Left lung (tissue), 10 donors: ENCODE results near the gene EXOC3. TPM values are rescaled to one million over a fixed set of nuclear protein-coding genes. Genes with fewer than 3 reads are reported as not detected.
A peak's percentile ranks its signal among the peaks of the same experiment; 100 is the strongest.

Experiments used
- ATAC-seq: fragments of 200-7000 bp; cut with Tn5 transposase; one replicate; pipeline ENCODE4 v1.9.1; 2020; ENCODE audit warnings: moderate library complexity
- DNase-seq, 4 donors: peaks; one replicate each; pipeline ENCODE4 v3.0.0-alpha.2; 2013 to 2020
- H3K27ac ChIP-seq, 2 donors: fragments of 200-600 bp; sonication (generic) in 1 of 2; one replicate each; pipeline versions ENCODE4 v1.5.0 to v1.8.0; 2020 to 2021
- H3K27me3 ChIP-seq, 2 donors: fragments of 200-600 bp; sonication (generic) in 1 of 2; one replicate each; pipeline versions ENCODE4 v1.5.0 to v1.8.0; 2020 to 2021
- H3K36me3 ChIP-seq, 2 donors: fragments of 200-600 bp; sonication (generic) in 1 of 2; one replicate each; pipeline versions ENCODE4 v1.5.0 to v1.8.0; 2020 to 2021
- H3K4me1 ChIP-seq, 2 donors: fragments of 200-600 bp; one replicate each; pipeline ENCODE4 v1.8.0; 2021
- H3K4me3 ChIP-seq, 2 donors: fragments of 200-600 bp; sonication (generic) in 1 of 2; one replicate each; pipeline versions ENCODE4 v1.5.0 to v1.8.0; 2020 to 2021; ENCODE audit warnings: mild to moderate bottlenecking in 1 of 2
- H3K9me3 ChIP-seq, 2 donors: fragments of 200-600 bp; sonication (generic) in 1 of 2; one replicate each; pipeline versions ENCODE4 v1.5.0 to v1.8.0; 2020 to 2021
- intact Hi-C, 2 donors: fragments of 100-400 bp; cut with DNase I; formaldehyde crosslinking; loops; one replicate each; pipeline versions ENCODE4 v1.11.2 to v1.14.2; 2022
- polyA plus RNA-seq, 6 donors: library from polyadenylated mRNA; unstranded; fragments of 120-200 nt; gene quantifications; one replicate each; pipeline ENCODE4 v1.2.1, GENCODE V29; 2013; ENCODE audit not compliant: insufficient read length in 6 of 6
- total RNA-seq, 2 donors: library from RNA; stranded (reverse); fragmentation: NEBNext Ultra II Directional; extraction: Animal tissue kit (Norgen Biotek cat#: 25700); gene quantifications; one replicate each; pipeline ENCODE4 v1.2.1, GENCODE V29; 2021
- TF ChIP-seq, protein P1 (sequence below), 2 donors: fragments of 200-600 bp; sonication (generic) in 1 of 2; IDR thresholded peaks; one replicate each; pipeline versions ENCODE4 v1.5.0 to v1.8.0; 2021; ENCODE audit warnings: antibody characterized with exemption in 2 of 2
- donor health status: DM: no; HTN: yes; CAD: no.
- donor health status: DM: no; HTN: no; CAD: no.

EXOC3 gene
- total and polyA plus RNA-seq, 8 donors = 43.8 to 62.4 (median 57.0) TPM

DNA sequence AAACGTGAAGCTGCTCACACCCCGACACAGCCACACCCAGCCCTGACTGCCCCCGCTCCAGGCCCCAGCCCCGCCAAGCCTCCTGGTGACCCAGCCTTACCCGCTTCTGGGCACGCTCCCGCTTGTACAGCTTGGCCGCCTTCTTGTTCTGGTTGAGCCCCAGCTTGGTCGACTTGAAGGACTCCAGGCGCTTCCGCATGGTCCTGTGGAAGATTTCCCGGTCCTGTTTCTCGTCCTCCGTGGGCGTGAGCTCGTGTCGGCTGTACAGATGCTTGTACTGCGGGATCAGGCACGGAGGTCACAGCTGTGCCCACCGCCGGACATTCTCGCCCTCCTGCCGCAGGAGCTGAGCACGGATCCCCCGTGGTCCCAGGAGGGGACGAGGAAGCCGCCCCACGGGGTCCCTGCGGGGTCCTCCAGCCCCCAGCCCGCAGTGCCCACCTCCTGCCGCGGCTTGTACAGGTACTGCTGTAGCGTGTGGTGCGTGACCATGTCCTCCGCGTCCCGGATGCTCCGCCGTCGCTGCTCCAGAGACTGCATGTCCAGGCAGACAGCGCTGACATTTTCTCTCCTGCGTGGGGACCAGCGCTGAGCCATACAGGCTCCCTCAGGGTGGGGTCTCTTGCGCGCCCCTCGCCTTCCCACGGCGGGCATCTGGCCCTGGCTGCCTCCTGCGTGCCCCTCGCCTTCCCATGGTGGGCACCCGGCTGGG lies 33.3 kb downstream of the EXOC3 start:
- ATAC-seq = no peak
- Histone ChIP-seq H3K27ac (no peak overlapping the region), H3K27me3 (peaks cover 32 to 73% of the 10 kb centered on the region in 2 donors), H3K4me3 (no peak overlapping the region), H3K36me3 (no peaks in the 10 kb centered on the region), H3K9me3 (no peaks in the 10 kb centered on the region), H3K4me1 (peaks cover 7 to 28% of the 10 kb centered on the region in 2 donors)
- DNase-seq = peak in 1 of 4 donors; percentile 83
- intact Hi-C loops = no loop called here
- TF ChIP-seq, protein P1, sequence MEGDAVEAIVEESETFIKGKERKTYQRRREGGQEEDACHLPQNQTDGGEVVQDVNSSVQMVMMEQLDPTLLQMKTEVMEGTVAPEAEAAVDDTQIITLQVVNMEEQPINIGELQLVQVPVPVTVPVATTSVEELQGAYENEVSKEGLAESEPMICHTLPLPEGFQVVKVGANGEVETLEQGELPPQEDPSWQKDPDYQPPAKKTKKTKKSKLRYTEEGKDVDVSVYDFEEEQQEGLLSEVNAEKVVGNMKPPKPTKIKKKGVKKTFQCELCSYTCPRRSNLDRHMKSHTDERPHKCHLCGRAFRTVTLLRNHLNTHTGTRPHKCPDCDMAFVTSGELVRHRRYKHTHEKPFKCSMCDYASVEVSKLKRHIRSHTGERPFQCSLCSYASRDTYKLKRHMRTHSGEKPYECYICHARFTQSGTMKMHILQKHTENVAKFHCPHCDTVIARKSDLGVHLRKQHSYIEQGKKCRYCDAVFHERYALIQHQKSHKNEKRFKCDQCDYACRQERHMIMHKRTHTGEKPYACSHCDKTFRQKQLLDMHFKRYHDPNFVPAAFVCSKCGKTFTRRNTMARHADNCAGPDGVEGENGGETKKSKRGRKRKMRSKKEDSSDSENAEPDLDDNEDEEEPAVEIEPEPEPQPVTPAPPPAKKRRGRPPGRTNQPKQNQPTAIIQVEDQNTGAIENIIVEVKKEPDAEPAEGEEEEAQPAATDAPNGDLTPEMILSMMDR (IDR thresholded peaks at IDR 0.05) = no peak

DNA sequence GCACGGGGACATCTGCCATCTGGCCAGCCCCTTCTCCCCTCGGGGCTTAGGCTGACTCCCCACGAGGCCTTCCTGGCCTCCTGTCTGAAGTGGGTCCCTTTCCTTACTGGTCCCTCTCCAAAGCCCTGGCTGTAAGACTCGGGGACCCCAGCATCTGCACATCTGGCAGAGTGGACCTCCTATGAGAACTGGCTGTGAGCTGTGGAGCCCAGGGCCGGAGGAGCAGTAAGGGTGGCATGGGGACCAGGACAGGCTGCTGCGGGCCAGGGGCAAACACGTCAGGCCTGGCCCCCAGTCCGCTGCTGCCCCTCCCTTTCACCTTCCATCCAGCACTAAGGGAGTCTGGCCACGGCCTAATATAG lies 33.8 kb downstream of the EXOC3 start:
- Histone ChIP-seq H3K4me1 (peaks cover 7 to 22% of the 10 kb centered on the region in 2 donors), H3K9me3 (no peaks in the 10 kb centered on the region), H3K27ac (no peak overlapping the region), H3K36me3 (no peaks in the 10 kb centered on the region), H3K27me3 (peaks cover 32 to 77% of the 10 kb centered on the region in 2 donors), H3K4me3 (no peak overlapping the region)
- DNase-seq (peak in 1 of 4 donors; percentile 56), ATAC-seq (no peak)
- TF ChIP-seq, protein P1 (IDR thresholded peaks at IDR 0.05) = no peak
- intact Hi-C loops = no loop called here

DNA sequence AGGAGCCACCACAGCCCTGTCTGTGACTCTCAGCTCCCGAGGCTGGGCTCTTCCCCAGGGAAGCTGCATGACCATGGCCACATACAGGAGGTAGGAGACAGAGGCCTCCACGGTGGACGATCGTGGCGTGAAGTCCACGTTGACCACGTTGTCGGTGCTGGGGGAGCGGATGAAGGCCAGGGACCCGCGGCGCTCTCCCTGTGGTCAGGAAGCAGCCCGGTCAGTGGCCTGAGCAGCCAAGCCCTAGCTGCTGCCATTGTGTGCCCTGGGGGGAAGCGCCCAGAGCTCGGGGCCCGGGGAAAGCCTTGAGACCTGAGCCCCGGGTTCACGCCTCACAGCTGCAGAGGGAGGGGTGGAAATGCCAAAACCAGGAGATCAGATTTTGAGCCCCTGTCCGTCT lies 34.3 kb downstream of the EXOC3 start:
- ATAC-seq = no peak
- DNase-seq = peak in 1 of 4 donors; percentile 71
- Histone ChIP-seq H3K9me3 (no peaks in the 10 kb centered on the region), H3K4me1 (peaks cover 4 to 18% of the 10 kb centered on the region in 2 donors), H3K27me3 (peaks cover 32 to 81% of the 10 kb centered on the region in 2 donors), H3K4me3 (no peak overlapping the region), H3K27ac (no peak overlapping the region), H3K36me3 (no peaks in the 10 kb centered on the region)
- intact Hi-C loops = no loop called here
- TF ChIP-seq, protein P1 (IDR thresholded peaks at IDR 0.05) = no peak

DNA sequence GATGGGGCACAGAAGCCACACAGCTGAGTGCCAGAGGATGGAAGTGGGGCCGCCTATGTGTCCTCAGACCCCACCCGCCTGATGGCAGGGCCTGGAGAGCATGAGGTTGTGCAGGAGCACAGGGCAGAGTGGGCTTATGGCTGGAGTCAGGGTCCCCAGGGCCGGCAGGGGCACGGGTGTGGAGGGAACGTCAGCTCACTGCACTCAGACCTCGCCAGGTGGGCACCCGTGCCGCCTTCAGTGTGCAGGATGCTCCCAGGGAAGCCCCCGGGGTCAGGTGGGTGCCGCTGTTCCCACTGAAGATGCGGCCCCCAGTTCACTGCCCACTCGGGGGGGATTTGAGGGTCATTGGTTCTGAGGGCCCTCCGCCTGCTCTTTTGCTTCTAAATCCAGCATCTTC lies 34.9 kb downstream of the EXOC3 start:
- H3K27ac ChIP-seq = no peak overlapping the region
- H3K4me3 ChIP-seq = no peak overlapping the region
- peaks cover 32 to 87% of the 10 kb centered on the region in 2 donors for H3K27me3 ChIP-seq
- peak in 1 of 4 donors; percentile 74 for DNase-seq
- H3K36me3 ChIP-seq = no peaks in the 10 kb centered on the region
- H3K9me3 ChIP-seq = no peaks in the 10 kb centered on the region
- intact Hi-C loops = no loop called here
- ATAC-seq = no peak
- H3K4me1 ChIP-seq = peaks cover 4 to 13% of the 10 kb centered on the region in 2 donors
- TF ChIP-seq, protein P1 (IDR thresholded peaks at IDR 0.05) = no peak

DNA sequence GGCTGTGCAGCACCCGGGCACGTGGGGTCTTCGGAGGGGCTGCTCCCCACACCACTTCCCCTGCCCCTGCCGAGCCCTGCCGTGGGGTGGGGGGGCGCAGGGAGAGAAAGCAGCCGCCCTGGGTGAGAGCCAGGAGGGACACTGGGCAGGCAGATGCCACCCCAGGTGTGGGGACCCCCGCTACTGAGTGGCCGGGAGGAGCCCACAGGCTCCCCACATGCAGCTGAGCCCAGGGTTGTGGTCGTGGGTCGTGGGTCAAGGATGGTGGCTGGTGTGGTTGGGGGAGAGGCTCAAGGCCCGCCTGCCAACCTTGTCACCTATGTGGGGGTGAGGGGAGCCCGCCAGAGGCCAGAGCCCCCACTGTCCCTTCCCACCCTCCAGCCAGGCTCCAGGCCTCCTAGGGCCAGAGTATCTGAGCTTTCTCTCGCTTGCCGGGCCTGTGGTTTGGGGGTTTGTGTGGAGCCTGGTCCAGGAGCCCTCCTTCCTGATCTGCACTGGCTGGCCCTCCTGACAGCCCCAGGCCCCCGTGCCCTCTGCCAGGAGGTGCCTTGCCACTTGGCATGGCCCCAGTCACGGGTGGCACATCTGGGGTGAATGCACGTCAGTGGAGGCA lies 35.5 kb downstream of the EXOC3 start:
- DNase-seq = peak in 1 of 4 donors; percentile 72
- Histone ChIP-seq H3K27me3 (peaks cover 32 to 92% of the 10 kb centered on the region in 2 donors), H3K36me3 (no peaks in the 10 kb centered on the region), H3K4me3 (no peak overlapping the region), H3K9me3 (no peaks in the 10 kb centered on the region), H3K4me1 (peaks cover 4 to 12% of the 10 kb centered on the region in 2 donors), H3K27ac (no peak overlapping the region)
- intact Hi-C loops = no loop called here
- TF ChIP-seq, protein P1 (IDR thresholded peaks at IDR 0.05) = no peak
- no peak for ATAC-seq
